OCI-LY3 (cell line): Measurements from ENCODE around the gene HTT.

Source experiments
- EZH2phosphoT487 ChIP-seq: fragments of 200-600 bp; shearing (Covaris generic); IDR thresholded peaks from 2 replicates; pipeline ENCODE4 v1.6.1; 2018; ENCODE audit warnings: antibody characterized with exemption, mixed run types, low read depth
- TF ChIP-seq, protein P1 (sequence below): fragments of 200-600, 300-600 bp; sonication (generic); IDR thresholded peaks from 2 replicates; pipeline ENCODE4 v1.5.1; 2014; ENCODE audit warnings: antibody characterized with exemption, low read length, low read depth

DNA sequence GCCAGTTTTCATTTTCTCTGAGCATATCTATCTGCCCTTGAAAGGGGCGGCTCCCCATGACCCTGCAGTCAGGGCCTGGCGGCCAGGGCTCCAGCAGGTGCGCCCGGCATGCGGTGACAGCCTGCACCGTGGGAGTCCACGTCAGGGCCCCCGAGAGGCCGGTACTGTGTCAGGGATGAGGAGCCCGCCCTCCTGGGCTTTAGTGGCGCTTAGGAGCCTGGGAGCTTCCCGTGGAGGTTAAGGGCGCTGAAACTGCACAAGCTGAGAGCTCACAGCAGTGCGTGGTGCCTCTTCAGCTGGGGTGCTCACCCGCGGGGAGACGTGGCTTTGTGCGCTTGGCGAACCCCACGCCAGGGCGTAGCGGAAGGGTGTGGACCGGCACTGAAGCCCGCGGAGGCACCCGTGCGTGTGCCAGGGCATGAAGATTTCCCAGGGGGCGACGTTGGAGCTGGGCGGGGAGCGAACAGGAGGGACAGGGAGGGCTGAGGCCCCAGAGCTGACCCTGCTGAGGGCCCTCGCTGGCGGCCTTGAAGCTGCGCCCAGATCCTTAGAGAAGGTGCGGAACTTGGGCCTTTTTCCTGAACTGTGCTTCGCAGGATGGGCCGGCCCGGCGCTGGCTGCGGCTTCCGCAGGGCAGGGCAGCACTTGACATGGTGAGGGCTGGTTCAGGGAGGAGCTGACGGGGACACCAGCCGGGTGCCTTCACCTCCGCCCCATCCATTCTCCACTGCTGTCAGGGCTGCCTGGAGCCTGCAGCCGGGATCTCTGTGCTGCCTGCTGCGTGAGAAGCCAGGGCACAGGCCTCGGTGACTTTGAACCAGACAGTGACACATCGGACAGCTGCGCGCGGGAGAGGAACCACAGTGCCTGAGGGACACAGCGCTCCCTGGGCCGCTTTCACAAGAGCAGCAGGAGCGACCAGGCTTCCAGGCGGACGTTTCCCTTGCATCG is 33.0 kb upstream of the HTT start:
- TF ChIP-seq, protein P1, sequence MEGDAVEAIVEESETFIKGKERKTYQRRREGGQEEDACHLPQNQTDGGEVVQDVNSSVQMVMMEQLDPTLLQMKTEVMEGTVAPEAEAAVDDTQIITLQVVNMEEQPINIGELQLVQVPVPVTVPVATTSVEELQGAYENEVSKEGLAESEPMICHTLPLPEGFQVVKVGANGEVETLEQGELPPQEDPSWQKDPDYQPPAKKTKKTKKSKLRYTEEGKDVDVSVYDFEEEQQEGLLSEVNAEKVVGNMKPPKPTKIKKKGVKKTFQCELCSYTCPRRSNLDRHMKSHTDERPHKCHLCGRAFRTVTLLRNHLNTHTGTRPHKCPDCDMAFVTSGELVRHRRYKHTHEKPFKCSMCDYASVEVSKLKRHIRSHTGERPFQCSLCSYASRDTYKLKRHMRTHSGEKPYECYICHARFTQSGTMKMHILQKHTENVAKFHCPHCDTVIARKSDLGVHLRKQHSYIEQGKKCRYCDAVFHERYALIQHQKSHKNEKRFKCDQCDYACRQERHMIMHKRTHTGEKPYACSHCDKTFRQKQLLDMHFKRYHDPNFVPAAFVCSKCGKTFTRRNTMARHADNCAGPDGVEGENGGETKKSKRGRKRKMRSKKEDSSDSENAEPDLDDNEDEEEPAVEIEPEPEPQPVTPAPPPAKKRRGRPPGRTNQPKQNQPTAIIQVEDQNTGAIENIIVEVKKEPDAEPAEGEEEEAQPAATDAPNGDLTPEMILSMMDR, result no peak
- no peak for TF ChIP-seq EZH2phosphoT487
